ENCODE measurements around the gene DSN1.

Gene DSN1

GRCh38 chr20:36818861-36819260 lies 45.3 kb upstream of the DSN1 start:
- no peak for TF ChIP-seq CTCF (conservative IDR thresholded peaks at IDR 0.05; ENCODE audit: low read length)
- no peak for DNase-seq (ENCODE audit: low read depth)

DNA sequence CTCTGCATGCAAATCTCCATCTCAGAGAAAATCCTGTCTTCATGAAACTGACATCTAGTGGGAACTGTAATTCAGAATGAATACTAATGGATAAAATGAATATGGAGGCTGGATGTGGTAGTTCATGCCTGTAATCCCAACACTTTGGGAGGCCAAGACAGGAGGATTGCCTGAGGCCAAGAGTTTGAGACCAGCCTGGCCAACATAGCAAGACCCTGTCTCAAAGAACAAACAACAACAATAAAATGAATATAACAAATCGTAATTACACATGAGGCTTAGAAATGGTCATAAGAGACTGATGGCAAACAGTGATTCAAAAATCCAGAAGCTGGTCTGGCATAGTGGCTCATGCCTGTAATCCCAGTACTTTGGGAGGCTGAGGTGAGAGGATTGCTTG lies 44.6 kb upstream of the DSN1 start:
- no peak for DNase-seq (ENCODE audit: low read depth)

More at GRCh38 chr20:36818861-36819260, 45.3 kb upstream of the DSN1 start:
- no peak overlapping the region for H3K4me3 ChIP-seq (ENCODE audit: low read length)

GRCh38 chr20:36817496-36817895 lies 43.9 kb upstream of the DSN1 start:
- DNase-seq (ENCODE audit: low read depth) = no peak
- TF ChIP-seq CTCF (conservative IDR thresholded peaks at IDR 0.05; ENCODE audit: low read length) = no peak
- no peak overlapping the region for H3K4me3 ChIP-seq (ENCODE audit: low read length)

More for the DNA sequence above, 44.6 kb upstream of the DSN1 start:
- H3K4me3 ChIP-seq (ENCODE audit: low read length) = no peak overlapping the region
- TF ChIP-seq CTCF (conservative IDR thresholded peaks at IDR 0.05; ENCODE audit: low read length) = no peak

GRCh38 chr20:36815454-36816091 lies 42.0 kb upstream of the DSN1 start:
- H3K4me3 ChIP-seq (ENCODE audit: low read length) = no peak overlapping the region
- no peak for DNase-seq (ENCODE audit: low read depth)
- TF ChIP-seq CTCF (conservative IDR thresholded peaks at IDR 0.05; ENCODE audit: low read length) = no peak

DNA sequence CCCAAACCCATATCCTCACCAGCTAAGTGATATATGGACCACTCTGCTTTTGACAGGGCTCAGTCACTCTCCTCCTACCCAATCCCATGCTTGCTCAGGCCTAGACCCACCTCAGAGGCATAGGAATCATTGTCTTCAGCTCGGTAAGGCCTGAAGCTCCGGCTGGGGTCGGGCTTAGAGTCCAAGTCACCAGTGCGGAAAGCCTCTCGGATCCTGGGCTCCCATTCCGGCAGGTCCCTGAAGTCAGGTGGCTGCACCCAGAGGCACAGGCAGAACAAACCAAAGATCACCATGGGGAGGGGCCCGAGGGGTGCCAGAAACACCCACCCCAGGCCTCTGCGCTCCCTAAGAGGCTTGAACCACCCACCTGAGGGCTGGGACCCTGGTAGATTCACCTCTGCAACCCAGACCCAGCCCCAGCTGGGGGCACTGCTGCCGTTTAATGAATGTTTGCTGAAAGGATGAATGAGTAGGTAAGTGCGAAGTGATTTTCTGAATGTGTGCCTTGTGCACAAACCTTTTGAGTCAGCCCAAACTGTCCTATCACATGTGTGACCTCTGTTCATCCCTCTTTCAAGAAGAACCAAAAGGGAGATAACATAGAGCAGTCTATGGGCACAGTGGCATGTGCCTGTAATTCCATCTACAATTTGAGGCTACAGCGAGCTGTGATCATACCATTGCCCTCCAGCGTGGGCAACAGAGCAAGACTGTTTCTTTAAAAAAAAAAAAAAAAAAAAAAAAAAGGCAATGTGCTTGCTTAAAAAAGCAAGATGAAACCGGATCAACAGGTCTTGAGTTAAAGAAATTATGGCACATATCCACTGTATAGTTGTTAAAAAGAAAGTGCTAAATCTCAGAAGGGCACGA lies 39.3 kb upstream of the DSN1 start:
- H3K4me3 ChIP-seq (ENCODE audit: low read length) = no peak overlapping the region
- no peak for DNase-seq (ENCODE audit: low read depth)
- no peak for TF ChIP-seq CTCF (conservative IDR thresholded peaks at IDR 0.05; ENCODE audit: low read length)

- peak; percentile 62 for TF ChIP-seq CTCF (conservative IDR thresholded peaks at IDR 0.05; ENCODE audit: low read length)
- DNase-seq (ENCODE audit: low read depth) = peak; percentile 70
- H3K4me3 ChIP-seq (ENCODE audit: low read length) = no peak overlapping the region
Measured at GRCh38 chr20:36808317-36809257, 35.0 kb upstream of the DSN1 start.

Data from AG10803 (cell line).